GM06990 (cell line): Measurements from ENCODE around the gene TMEM181.

Experiments used
- DNase-seq: peaks from one replicate; pipeline ENCODE4 v3.0.0-alpha.2; 2011; ENCODE audit not compliant: insufficient read length; ENCODE audit errors: extremely low read depth
- H3K27me3 ChIP-seq: replicated peaks from 2 replicates; pipeline ENCODE4 v1.6.0; 2011; ENCODE audit warnings: low read length; ENCODE audit not compliant: control insufficient read depth, insufficient read depth
- H3K36me3 ChIP-seq: 2 replicates; pipeline ENCODE4 v1.5.1; 2011; ENCODE audit warnings: low read length; ENCODE audit not compliant: control insufficient read depth, insufficient read depth
- H3K4me3 ChIP-seq: replicated peaks from 2 replicates; pipeline ENCODE4 v1.5.1; 2011; ENCODE audit warnings: low read depth, mild to moderate bottlenecking, control low read depth, low read length
- CTCF ChIP-seq: IDR thresholded peaks from 2 replicates; pipeline ENCODE4 v1.5.1; 2011; ENCODE audit warnings: low read length, control low read depth, mild to moderate bottlenecking, inconsistent platforms; ENCODE audit not compliant: insufficient read depth, poor library complexity, severe bottlenecking

Gene TMEM181

GRCh38 chr6:158639056-158639455 is 79.2 kb downstream of the TMEM181 start:
- Histone ChIP-seq H3K4me3 (no peak overlapping the region), H3K36me3 (peaks cover 13% of the 10 kb centered on the region), H3K27me3 (no peaks in the 10 kb centered on the region)
- DNase-seq: no peak
- TF ChIP-seq CTCF: no peak

GRCh38 chr6:158640519-158640918 is 80.6 kb downstream of the TMEM181 start:
- Histone ChIP-seq H3K4me3 (no peak overlapping the region), H3K36me3 (peaks cover 9% of the 10 kb centered on the region), H3K27me3 (no peaks in the 10 kb centered on the region)
- no peak for DNase-seq
- no peak for TF ChIP-seq CTCF

GRCh38 chr6:158642097-158642601 is 82.3 kb downstream of the TMEM181 start:
- no peak overlapping the region for H3K4me3 ChIP-seq
- peaks cover 7% of the 10 kb centered on the region for H3K36me3 ChIP-seq
- no peak for DNase-seq
- TF ChIP-seq CTCF: no peak
- H3K27me3 ChIP-seq: no peaks in the 10 kb centered on the region

GRCh38 chr6:158643836-158644230 is 83.9 kb downstream of the TMEM181 start:
- no peak for TF ChIP-seq CTCF
- no peak for DNase-seq
- Histone ChIP-seq H3K27me3 (no peaks in the 10 kb centered on the region), H3K4me3 (peak overlapping the region; percentile 93), H3K36me3 (peaks cover 5% of the 10 kb centered on the region)

GRCh38 chr6:158644231-158645063 is 84.6 kb downstream of the TMEM181 start, which contains the start of gene DYNLT1:
Gene DYNLT1 (minus strand): TSS chr6:158644743. CDS start chr6:158644708, 35 bp downstream.
- no peaks in the 10 kb centered on the region for H3K27me3 ChIP-seq
- peak; percentile 94 for DNase-seq
- TF ChIP-seq CTCF: no peak
- H3K4me3 ChIP-seq: peak within 1 kb of the TSS; percentile 93
- H3K36me3 ChIP-seq: peaks cover 5% of the 10 kb centered on the region
